Lower leg skin (tissue), 4 donors: ENCODE data around the gene OLA1. TPM values are rescaled to one million over a fixed set of nuclear protein-coding genes. Genes with fewer than 3 reads are reported as not detected.
A peak's percentile ranks its signal among the peaks of the same experiment; 100 is the strongest.

Experiments
- DNase-seq, 2 donors: peaks; one replicate each; pipeline ENCODE4 v3.0.0-alpha.2; 2019; ENCODE audit warnings: low spot score in 2 of 2
- H3K4me3 ChIP-seq: fragments of 200-600 bp; sonication (generic); 2 replicates; pipeline ENCODE4 v1.5.1; 2017; ENCODE audit warnings: mild to moderate bottlenecking, low read depth; ENCODE audit not compliant: poor library complexity, severe bottlenecking
- POLR2A ChIP-seq, 2 donors: fragments of 450-650 bp; IDR thresholded peaks; one replicate each; pipeline ENCODE4 v1.6.1; 2016 to 2017; ENCODE audit warnings: antibody characterized with exemption in 2 of 2, mild to moderate bottlenecking in 1 of 2, moderate library complexity in 1 of 2
- WGBS, 2 donors: methylation state at CpG; one replicate each; pipeline ENCODE4 v1.1.5; 2018; 5-methylcytosine and 5-hydroxymethylcytosine counted together
- intact Hi-C: fragments of 100-400 bp; cut with DNase I; formaldehyde crosslinking; loops from one replicate; pipeline ENCODE4 v1.15.0; 2023; ENCODE audit warnings: low total_unique reads
- total RNA-seq, 4 donors: library from RNA; depleted of rRNA; stranded (reverse); fragments of >200 nt; gene quantifications; one replicate each; pipeline ENCODE4 v1.1.0, GENCODE V29; 2016
- TF ChIP-seq, protein P1 (sequence below), 3 donors: fragments of 450-650 bp; IDR thresholded peaks; one replicate each; pipeline ENCODE4 v1.5.1; 2016; ENCODE audit warnings: antibody characterized with exemption in 3 of 3, mild to moderate bottlenecking in 3 of 3, moderate library complexity in 2 of 3

The OLA1 gene
- total RNA-seq: 10 to 100 TPM; 49.6 to 73.5 (median 61.2) TPM

DNA sequence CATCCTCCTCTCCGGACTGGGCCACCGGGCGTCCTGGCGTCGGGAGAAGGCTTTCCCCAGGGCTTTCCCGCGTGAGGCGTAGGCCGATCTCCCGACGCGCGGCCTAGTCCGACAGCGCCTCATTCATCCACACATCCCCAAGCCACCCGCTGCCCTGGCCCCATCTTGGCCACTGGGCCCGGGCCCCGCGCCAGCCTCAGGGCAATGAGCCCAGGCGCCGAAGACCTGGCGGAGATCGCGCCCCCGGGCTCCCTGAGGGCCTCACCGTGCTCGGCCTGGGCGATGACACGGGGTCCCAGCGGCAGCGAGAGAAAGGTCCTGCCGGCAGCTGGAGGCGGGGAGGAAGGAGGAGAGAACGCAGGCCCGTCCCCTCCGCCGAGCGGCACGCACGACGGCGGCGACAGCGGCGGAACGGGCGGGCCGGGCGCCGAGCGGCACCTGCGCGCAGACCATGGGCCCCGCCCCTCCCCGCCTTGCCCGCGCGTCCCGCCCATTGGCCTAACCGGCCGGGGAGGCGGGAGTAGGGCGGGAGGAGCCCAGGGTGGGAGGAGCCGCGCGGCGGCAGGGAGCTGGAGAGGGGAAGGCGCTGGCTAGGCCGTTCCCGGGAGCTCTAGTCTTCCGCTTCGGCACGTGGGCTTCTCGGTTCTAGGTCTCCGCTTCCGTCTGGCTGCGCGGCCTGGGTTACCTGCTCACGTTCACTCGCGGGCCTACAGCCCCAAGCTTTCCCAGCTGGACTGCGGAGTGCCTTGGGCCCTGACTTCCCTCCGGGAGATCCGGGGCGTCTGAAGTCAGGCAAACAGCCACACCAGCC, at the start of gene OLA1:
TSS of gene OLA1 (minus strand) at position 346 of the 811 bp plus-strand sequence. CDS start 1,717 bp downstream, outside the sequence.
- intact Hi-C loops: no loop called here
- 0 to 1% methylated on average over 15 to 29 of the region's 85 CpGs for WGBS, 2 donors
- peak; percentile 89 to 98 for DNase-seq
- TF ChIP-seq, protein P1, sequence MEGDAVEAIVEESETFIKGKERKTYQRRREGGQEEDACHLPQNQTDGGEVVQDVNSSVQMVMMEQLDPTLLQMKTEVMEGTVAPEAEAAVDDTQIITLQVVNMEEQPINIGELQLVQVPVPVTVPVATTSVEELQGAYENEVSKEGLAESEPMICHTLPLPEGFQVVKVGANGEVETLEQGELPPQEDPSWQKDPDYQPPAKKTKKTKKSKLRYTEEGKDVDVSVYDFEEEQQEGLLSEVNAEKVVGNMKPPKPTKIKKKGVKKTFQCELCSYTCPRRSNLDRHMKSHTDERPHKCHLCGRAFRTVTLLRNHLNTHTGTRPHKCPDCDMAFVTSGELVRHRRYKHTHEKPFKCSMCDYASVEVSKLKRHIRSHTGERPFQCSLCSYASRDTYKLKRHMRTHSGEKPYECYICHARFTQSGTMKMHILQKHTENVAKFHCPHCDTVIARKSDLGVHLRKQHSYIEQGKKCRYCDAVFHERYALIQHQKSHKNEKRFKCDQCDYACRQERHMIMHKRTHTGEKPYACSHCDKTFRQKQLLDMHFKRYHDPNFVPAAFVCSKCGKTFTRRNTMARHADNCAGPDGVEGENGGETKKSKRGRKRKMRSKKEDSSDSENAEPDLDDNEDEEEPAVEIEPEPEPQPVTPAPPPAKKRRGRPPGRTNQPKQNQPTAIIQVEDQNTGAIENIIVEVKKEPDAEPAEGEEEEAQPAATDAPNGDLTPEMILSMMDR (IDR thresholded peaks at IDR 0.05): no peak
- TF ChIP-seq POLR2A (IDR thresholded peaks at IDR 0.05): no peak
- peak within 1 kb of the TSS; percentile 77 for H3K4me3 ChIP-seq

DNA sequence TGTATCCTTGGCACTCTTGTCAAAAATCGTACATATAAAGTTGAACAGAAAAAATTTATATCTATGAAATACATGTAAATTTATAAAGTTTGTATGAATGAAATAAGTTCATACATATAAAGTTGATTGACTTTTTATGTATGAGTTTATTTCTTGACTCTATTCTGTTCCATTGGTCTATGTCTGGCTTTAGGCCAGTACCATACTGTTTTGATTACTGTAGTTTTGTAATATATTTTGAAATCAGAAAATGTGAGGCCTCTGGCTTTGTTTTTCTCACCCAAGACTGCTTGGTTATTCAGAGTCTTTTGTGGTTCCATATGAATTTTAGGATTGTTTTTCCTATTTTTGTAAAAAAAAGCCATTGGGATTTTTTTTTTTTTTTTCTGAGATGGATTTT, 44.6 kb upstream of the OLA1 start:
- intact Hi-C loops: loop anchor here (5.0 kb wide), 1 partner anchor 1506 kb away; no protein-coding TSS in a partner anchor
- TF ChIP-seq, protein P1 (IDR thresholded peaks at IDR 0.05): no peak
- TF ChIP-seq POLR2A (IDR thresholded peaks at IDR 0.05): no peak
- no peak overlapping the region for H3K4me3 ChIP-seq
- 96 to 100% methylated on average over 1 of the region's 1 CpG for WGBS, 2 donors
- DNase-seq: no peak

DNA sequence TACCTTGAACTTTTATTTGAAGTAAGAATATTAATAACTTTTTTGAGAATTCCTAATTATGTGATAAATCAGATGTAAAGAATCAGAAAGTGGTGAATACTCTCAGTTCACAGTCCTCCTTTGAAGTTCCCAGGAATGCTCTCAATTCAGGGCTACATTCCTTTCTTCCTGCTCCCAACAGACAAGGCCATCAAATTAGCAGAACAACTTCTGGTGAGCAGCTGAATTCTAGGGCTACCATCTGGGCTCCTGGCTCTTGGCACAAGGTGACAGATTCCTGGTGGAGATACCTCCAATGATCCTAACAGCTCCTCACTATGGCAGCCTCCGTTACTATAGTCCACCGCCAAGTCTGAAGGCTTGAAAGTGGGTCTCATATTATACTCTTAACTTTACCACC, 37.8 kb upstream of the OLA1 start:
- DNase-seq: no peak

DNA sequence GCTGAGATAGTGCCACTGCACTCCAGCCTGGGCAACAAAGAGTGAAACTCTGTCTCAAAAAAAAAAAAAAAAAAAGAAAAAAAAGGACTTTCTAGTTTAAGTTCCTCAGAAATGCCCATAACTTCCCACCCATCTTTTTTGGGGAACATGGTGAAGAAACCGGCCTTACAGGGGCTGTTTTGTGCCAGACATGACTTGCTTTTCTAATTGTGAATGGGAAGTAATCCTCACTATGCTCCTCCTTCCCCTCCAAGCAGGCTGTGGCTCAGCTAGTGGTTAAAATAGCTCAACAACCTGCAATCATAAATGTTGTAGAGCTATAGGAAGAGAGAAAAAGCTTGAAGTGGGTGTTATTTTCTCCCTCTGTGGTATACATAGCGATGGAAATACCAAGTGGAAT, 34.1 kb upstream of the OLA1 start:
- intact Hi-C loops: no loop called here
- DNase-seq: no peak
- TF ChIP-seq POLR2A (IDR thresholded peaks at IDR 0.05): no peak
- TF ChIP-seq, protein P1 (IDR thresholded peaks at IDR 0.05): no peak
- H3K4me3 ChIP-seq: no peak overlapping the region
- WGBS, 2 donors: 63 to 66% methylated on average over 2 of the region's 2 CpGs

More for the DNA sequence above, 37.8 kb upstream of the OLA1 start:
- TF ChIP-seq POLR2A (IDR thresholded peaks at IDR 0.05): no peak
- TF ChIP-seq, protein P1 (IDR thresholded peaks at IDR 0.05): no peak
- intact Hi-C loops: no loop called here
- no peak overlapping the region for H3K4me3 ChIP-seq
- 73 to 82% methylated on average over 2 of the region's 2 CpGs for WGBS, 2 donors

DNA sequence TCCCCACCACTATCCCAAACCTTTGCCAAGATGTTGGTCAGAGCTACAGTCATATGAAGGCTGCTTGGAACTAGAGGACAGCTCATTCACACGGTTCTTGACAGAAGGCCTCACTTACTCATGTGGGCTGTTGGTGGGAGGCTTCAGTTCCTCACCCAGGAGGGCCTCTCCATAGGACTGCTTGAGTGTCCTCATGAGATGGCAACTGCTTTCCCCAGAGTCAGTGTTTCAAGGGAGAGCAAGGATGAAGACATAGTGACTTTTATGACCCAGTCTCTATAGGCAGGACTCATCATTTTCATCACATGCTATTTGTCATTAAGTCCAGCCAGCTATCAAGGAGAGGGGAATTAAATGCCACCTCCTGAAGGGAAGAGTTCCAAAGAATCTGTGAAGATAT, 33.4 kb upstream of the OLA1 start:
- WGBS, 2 donors: 56 to 70% methylated on average over 1 of the region's 1 CpG
- intact Hi-C loops: no loop called here
- no peak overlapping the region for H3K4me3 ChIP-seq
- TF ChIP-seq, protein P1 (IDR thresholded peaks at IDR 0.05): no peak
- TF ChIP-seq POLR2A (IDR thresholded peaks at IDR 0.05): no peak
- DNase-seq: no peak
